GM19455 (cell line): ENCODE results near the gene PARP6.

Source experiments
- ATAC-seq: cut with Tn5 transposase; IDR thresholded peaks from one replicate; pipeline ENCODE4 v1.9.1; 2021; ENCODE audit not compliant: unreplicated experiment

The PARP6 gene

DNA sequence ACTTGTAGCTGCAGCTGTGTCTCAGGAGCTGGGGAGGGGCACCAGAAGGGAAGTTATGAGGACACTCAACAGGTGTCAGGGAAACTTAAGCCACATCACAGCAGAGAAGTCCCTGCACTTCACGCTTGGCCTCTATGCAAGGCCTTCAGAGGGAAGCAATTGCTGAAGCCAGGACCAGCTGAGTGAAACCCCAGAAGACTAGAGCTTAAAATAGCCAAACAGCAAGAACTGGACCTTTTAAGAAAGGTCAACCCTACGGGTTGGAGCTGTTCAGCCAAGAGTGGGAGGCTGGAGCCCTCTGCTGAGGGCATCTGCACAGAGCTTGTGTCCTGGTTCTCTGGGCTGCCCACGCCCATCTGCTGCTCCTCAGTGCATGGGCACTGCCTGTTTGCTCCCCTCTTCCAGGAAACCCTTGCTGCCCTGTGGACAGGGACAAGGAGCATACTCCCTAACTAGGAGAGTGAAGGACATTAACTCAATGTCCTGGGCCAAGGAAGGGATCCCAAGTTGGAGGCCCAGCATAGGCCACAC, 70.9 kb downstream of the PARP6 start:
- no peak for ATAC-seq

DNA sequence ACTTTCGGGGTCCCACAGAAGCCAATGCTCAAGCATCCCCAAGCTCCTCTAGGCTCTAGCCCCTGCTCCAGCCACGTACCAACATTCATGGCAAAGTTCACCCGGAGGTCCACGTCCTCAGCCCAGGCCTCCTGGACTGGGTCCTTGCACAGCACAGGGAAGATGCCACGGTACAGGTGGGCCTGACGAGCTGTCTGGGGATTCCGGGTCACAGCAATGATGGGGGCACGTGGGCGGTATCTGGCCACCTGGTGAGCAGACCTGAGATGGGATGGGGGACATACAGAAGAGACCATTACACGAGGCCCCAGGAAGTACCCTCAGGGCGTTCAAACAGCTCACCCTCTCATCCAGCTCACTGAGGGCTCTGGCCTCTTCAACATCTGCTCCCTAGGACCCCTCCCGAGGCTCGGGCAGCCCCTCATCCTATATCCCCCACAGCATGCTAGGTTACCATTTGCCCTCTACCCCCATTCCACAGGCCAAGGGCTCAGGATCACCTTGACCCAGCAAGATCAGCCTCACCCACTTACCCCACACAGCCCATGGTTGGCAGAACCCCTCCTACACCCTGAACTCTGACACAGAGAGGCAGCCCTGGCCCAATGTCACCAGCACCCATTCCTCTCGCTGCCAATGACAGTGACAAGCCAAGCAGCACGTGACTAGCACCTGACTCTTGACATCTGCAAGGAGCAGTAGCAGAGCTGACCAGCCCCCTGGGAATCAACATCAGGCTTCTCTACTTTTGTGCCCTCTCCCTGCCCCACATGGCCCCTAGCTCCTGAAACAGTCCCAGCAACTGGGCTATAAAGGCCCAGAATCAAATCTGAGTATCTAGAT, 71.7 kb downstream of the PARP6 start:
- no peak for ATAC-seq

DNA sequence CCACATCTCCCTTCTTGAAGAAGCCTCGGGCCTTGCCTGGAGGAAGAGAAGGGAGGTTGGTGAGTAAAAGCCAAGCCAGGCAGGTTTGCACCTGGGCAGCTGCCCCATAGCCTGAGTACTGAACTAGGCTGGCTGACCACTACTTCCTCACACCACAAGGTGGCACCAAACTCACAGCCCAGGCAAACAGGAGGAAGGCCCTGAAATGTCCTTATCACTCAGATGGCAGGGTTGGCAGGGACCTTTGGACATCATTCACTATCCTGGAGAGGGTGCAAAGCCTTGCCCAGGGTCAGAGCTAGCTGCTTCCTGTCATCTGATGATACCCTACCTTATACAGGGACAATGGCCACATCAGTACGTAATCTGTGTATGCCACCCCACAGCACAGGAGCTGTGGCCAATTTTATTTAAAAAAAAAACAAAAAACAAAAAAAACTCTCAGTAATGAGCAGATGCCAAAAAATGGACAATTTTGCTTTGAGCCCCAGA, 72.6 kb downstream of the PARP6 start:
- ATAC-seq, result no peak

DNA sequence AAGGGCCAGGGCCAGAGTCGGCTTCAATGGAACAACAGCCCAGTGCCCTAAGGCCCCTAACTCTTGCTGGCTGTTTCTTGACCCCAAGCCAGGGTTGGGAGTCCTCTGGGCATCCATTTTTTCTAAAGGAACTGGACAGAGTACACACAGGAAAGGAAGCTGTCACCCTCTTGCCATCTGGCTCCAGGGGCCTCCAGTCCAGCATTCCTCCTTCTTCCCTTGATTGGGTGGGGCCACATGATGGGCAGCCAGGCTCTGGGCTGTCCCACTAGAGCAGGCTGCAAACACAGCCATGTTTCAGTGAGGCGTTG, 73.2 kb downstream of the PARP6 start:
- ATAC-seq, result no peak

DNA sequence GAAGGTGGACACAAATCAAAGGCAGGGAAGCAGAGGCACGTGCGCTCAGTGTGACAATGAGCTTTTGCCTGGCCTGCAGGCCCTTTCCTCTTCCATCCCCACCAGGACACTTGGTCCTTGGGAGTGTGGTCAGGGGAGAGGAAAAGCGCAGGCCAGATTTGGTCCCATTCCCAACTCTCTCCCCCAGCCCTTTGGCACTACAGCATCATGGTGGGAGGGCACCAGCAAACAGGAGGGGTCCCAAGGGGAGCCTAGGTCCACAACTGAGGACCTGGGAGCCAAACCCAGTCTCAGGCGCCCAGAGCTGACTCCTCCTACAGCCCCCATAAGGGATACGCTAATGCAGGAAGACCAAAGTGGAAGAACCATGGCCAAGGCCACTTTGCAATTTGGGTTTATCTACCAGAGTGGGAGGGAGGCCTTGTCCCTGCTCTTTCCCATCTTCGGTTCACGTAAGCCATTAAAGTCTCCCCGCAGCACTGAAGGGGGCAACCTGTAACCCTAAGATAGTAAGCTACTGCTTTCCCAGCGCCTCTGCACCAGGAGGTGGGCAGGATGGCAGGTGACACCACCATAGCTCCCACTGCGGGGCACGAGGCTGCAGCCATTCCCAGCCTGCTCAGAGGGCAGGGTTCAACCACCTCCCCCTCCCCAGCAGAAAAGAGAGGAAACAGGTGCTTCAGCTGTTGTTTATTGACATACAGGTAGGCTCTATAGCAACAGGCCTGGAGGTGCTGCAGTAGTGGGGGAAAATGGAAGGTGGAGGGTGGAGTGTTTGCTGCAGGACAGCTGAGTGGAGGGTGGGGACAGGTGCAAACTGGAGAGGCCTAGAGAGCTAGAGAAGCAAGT, 73.8 kb downstream of the PARP6 start:
- no peak for ATAC-seq

DNA sequence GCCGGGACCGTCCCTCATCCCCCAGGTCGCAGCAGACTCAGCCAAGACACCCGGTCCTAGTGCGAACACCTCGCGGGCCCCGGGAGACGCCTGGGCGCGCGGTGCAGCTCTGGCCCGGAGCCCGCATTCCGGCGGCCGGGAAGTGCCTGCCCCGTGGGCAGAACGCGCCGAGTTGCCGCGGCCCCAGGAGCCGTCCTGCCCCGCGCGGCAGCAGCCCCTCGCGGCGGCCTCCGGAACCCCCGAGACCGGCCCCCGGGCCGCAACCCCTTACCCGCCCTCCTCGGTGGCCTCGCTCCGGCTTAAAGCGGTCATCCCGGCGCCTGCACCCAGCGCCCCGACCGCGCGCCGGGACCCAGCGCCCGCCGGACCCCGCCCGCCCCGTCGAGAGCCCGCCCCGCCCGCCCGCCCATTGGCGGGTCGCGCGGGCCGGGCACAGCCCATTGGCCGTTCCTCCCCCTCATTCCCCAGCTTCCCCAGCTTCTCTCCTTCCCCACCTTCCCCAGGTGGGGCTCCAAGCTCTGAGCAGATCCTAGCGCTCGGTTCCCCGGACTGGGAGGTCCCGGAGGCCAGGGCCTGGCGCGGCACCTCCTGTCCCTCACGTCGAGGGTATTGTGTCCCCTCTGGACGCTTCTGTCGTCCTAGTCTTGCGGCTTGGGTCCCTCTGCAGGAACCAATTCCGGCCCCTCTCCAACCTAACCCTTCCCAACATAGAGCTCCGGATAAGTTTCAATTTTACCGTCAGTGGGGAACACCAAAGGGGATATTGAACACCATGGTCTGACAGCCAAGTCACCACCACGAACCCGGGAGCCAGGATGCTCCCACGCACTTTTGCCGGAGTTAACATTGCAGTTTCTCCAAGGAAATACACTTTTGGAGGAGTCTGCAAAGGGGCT, 74.6 kb downstream of the PARP6 start, which contains the start of gene GRAMD2A:
GRAMD2A (minus strand) TSS at position 328 of the 896 bp plus-strand sequence.
- ATAC-seq, result peak; percentile 48

DNA sequence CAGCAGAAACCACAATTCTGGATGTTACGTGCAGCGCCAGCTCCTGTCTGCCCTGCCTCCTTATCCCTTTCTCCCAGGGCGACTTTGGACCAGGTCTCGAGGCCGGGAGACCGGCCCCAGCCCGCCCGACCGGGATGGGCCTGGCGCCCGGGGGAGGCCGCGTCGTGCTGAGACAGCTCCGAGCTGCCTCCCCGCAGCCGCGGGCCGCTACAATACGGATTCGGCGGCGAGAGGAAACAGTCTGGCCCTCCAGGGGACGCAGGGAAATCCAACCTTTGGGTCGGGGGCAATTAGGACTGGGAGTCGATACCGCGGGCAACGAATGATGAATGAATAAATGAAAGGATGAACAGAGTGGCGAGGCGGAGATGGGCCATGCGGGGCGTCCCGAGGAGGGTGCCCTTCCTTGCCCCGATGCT, 75.3 kb downstream of the PARP6 start:
- no peak for ATAC-seq

DNA sequence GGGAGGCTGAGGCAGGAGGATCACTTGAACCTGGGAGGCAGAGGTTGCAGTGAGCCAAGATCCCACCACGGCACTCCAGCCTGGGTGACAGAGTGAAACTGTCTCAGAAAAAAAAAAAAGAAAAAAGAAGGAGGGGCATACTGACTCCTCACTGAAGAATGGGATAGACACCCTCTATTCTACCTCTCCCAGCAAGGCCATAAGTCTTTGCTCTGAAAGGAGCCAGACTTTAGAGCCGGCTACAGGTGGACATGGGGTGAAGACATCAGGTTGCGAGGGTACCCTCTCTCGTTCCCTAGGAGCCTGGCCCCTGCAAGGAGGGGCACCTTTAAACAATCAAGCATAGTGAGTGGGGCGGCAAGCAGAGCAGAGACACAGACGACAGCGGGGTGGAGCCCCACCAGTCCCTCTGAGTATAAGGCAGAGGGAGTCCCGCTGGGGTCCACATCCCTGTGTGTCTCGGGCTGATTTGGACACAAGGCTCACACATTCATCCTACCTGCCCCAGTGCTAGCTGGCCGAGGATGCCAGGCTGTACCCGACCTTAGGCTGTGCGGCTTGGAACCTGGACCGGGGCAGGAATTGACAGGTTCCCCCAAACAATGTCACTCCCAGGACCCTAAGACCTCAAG, 75.8 kb downstream of the PARP6 start:
- ATAC-seq, result no peak

DNA sequence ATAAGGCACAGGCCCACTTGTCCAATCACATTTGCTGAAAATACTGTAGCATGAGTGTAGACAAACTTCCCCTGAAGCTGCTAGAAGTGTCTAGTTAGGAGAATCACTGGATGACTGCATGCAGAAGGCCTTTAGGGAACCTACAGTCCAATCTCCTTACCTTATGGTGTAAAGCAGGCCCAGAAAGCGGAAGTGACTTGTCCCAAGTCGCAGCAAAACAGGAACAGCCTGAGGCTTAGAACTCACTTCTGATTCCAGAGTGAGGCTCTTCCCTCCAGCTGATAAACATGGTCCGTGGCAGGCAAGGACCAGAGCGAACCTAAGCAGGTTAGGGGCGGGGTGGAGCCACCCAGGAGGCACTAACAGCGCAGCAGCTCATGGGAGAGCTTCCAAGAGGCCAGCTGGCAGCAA, 77.2 kb downstream of the PARP6 start:
- no peak for ATAC-seq

DNA sequence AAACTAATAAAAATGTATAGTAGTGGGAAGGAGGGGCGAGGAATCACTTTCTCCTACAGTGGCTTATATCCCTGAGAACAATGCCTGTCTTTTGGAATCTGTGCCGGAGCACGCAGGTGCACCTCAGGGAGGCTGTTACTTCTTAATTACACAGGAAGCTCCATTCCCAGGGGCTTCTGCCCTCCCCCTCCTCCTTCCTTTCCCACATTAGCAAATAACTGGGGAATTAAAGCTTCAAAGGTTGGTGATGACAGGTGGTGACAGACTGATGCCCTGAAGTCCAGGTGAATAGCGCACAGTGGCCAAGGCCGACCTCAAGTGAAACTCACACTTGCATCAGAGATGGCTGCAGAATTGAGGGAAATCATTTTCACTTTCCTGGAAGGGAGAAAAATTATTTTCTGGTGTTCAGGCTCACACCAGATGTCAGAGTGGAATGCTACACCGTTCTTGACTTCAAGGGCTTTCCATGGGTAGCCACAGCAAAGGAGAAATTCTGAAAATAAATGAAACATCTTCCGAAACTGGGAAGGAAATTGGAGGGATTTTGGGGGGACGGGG, 78.4 kb downstream of the PARP6 start:
- ATAC-seq, result no peak

DNA sequence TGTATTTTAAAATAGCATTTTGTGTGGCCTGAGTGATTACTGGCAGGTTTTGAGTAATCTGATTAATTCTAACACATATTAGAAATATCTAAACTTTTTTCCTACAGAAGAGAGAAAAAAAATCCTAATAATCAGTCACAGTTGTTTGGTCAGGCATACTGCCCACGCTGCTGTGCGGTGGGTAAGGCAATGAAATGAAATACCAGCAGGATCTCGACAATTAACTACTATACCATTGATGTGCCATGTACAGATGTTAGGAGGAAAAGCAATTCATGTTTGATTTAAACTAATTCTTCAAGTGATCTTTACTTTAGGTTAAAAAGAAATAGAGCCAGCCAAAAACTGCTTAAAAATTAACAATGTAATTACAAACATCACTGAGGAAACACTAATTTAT, 79.9 kb downstream of the PARP6 start:
- ATAC-seq, result no peak
